Adrenal gland (tissue), 5 donors: ENCODE results near the gene NPEPL1.

Source experiments
- CTCF ChIP-seq, 6 experiments: fragments of 450-650 bp in 4 of 6; fragments of 200-600 bp in 2 of 6; sonication (generic) in 1 of 6; IDR thresholded peaks; 1 replicate in 5 of 6; 2 replicates in 1 of 6; pipeline versions ENCODE4 v1.5.1 to v1.8.0; 2016 to 2021; ENCODE audit warnings: antibody characterized with exemption in 6 of 6, mild to moderate bottlenecking in 2 of 6, moderate library complexity in 1 of 6
- POLR2A ChIP-seq, 2 donors: fragments of 450-650 bp; IDR thresholded peaks; one replicate each; pipeline ENCODE4 v1.6.1; 2017; ENCODE audit warnings: antibody characterized with exemption in 2 of 2, mild to moderate bottlenecking in 2 of 2, moderate library complexity in 1 of 2
- donor health status: DM: no; HTN: no; CAD: no.

GRCh38 chr20:58713801-58714339, 21.3 kb downstream of the NPEPL1 start:
- TF ChIP-seq POLR2A (IDR thresholded peaks at IDR 0.05) (no peak), CTCF (IDR thresholded peaks at IDR 0.05) (no peak)
